GM21529 (cell line): ENCODE measurements around the gene EIF4H.
A peak's percentile ranks its signal among the peaks of the same experiment; 100 is the strongest.
"Not testable (repeated sequence)": the region's sequence is repeated elsewhere in the genome, so short reads cannot be mapped to it uniquely, and the experiment has no call there.

Experiments
- ATAC-seq: cut with Tn5 transposase; IDR thresholded peaks from one replicate; pipeline ENCODE4 v1.9.1; 2021; ENCODE audit not compliant: unreplicated experiment

The EIF4H gene

DNA sequence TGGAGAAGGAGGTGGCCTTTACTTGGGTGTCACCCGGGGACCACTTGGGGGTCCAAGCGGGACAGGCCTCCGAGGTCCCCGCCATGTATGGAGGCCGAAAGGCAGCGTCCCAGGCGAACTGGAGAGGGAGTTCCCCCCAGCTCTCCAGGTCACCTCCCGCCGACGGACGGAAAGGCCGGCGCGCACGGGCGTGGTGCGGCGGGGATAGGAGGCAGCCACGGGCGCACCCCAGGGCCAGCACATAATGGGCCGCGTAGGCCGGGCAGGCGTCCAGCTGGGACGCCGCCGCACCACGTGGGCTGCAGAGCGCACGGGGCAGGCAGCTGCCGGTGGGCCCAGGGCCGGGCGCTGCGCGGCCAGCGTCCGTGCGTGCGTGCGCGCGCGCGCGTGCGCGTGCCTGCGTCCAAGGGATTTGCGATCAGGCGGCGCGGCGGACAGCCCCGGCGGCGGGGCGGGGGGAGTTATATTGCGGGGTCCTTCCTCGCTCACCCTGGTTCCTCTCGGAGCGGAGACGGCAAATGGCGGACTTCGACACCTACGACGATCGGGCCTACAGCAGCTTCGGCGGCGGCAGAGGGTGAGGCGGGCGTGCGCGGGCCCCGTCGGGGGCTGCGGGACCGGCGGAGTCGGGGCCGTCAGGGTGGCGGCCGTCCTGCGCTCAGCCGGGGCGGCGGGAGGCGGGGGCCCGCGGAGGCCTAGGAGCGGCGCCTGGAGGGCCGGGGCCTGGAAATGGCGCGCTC is at the start of gene EIF4H:
Gene EIF4H (plus strand): TSS at position 491 of the 740 bp plus-strand sequence. CDS start 28 bp downstream, at position 519.
- peak; percentile 85 for ATAC-seq

DNA sequence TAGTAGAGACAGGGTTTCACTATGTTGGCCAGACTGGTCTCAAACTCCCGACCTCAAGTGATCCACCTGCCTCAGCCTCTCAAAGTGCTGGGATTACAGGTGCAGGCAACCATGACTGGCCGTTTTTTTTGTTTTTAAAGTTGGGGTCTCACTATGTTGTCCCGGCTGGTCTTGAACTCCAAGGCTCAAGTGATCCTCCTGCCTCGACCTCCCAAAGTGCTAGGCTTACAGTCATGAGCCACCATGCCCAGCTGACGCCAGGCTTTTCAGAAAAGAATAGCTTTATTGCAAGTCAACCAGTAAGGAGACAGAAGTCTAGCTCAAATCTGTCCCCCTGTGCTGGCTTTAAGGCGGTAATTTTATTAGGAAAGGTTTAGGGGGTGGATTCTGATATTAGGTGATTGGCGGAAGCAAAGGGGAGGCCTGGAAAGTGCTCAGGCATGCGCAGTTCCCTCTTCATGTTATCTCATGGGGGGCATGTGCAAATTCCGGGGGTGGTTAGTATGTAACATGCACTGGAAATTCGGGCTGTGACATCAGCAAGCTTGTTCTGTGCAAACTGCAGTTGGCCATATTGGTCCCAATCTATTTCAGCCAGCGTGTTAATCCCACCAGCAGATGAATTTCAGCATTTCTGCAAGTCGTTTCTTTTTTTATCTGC is 47.8 kb upstream of the EIF4H start:
- ATAC-seq, result no peak

DNA sequence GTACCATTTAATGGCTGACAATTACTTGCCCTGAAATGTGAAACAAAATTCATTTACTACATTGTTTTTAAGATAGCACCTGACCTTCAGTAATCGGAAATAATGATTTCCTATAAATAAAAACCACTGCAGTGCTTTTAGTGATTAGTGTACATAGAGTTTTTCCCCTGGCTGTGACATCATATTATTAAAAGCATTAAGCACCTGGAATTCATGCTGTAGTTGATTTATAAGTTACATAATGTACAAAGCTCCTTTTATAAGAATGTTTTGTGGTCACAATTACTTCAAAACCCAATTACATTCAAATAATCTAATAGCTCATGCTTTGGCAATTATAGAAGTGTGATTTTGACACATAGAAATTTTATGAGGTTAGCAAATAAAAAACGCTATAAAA is 44.3 kb upstream of the EIF4H start:
- no peak for ATAC-seq

DNA sequence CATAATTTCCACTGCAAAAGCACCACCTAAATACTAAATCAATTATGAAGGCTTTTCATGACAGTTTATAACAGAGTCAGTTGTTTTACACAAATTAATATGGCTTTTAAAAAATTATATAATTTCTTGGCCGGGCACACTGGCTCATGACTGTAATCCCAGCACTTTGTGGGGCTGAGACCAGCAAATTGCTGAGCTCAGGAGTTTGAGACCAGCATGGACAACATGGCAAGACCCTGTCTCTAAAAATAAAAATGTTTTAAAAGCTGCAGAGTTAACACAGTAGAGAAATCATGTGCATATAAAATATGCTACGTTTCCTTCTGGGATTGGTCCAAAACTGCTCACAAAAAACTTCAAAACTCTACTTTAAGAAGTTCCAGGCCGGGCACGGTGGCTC is 43.6 kb upstream of the EIF4H start:
- no peak for ATAC-seq

DNA sequence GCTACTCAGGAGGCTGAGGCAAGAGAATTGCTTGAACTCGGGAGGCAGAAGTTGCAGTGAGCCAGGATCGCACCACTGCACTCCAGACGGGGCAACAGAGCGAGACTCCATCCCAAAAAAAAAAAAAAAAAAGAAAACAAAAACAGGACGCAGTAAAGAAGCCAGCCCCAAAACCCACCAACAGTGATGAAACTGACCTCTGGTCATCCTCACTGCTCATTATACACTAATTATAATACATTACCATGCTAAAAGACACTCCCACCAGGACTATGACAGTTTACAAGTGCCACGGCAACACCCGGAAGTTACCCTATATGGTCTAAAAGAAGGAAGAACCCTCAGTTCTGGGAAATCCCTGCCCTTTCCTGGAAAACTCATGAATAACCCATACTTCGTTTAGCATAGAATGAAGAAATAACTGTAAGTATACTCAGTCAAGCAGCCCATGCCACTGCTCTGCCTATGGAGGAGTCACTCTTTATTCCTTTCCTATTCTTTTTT is 40.0 kb upstream of the EIF4H start:
- no peak for ATAC-seq

DNA sequence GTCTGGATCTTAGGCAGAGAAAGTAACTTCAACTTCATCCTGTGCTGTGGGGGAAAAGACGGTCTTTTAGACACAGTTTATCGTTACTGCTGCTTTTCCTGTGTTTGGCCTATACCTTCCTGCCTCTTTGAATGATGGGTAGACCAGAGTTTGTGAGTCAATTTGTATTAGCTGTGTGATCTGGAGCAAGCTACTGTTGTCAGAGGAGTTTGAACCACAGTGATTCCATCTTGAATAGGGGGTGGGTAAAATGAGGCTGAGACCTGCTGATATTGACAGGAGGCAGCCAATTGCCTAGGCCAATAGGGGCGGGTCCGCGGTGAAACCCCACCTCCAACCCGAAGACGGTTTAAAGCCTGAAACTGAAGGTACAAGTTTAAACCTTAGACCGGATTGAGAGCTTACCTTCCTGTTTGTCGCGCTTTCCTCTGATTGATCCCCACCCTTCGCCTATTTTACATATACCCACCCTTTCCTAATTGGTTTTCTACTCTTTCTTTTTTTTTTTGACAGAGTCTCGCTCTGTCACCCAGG is 35.8 kb upstream of the EIF4H start:
- no peak for ATAC-seq

DNA sequence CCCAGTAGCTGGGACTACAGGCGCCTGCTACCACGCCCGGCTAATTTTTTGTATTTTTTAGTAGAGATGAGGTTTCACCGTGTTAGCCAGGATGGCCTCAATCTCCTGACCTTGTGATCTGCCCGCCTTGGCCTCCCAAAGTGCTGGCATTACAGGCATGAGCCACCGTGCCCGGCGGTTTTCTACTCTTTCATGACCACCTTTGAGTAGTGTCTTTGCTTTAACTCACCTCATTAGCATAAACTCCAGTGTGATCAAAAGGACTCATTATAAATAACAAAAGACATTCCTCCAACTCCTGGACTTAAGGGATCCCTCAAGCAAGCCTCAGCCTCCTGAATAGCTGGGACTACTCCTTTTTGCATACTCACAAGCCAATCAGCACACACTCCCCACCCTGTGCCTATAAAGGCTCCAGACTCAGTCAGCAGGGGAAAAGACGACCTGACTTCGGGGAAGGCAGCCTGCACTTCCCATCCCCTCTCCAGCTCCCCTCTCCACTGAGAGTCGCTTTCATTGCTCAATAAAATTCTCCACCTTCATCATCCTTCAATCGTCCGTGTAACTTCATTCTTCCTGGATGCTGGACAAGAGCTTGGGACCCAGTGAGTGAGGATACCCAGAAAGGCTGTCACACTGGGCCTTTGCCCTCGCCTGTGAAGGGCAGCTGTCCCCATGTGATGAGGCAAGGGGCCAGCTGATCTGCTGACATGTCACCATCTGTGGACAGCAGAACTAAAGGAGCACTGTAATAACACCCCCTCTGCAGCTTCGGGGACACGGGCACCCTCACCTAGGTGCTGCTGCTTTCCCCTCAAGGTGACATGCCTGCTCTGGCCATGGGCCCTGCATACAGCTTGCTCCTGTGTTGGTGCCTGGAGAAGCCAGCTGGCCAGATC is 35.0 kb upstream of the EIF4H start:
- no peak for ATAC-seq

DNA sequence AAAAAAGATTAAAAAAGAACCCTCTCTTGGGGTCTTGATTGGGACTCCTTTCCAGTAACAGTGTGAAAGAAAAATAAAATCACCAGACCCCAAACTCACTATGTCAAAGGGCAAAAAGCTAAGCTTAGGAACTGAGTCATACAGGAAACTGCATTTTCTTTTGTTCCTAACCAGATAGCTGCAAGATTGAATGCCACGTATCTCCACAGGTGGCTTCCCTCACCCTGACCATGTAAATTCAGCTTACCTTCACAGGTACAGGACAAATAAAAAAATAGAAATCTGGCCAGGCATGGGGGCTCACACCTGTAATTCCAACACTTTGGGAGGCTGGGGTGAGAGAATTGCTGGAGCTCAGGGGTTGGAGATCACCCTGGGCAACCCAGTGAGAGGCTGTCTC is 32.5 kb upstream of the EIF4H start:
- ATAC-seq, result no peak

DNA sequence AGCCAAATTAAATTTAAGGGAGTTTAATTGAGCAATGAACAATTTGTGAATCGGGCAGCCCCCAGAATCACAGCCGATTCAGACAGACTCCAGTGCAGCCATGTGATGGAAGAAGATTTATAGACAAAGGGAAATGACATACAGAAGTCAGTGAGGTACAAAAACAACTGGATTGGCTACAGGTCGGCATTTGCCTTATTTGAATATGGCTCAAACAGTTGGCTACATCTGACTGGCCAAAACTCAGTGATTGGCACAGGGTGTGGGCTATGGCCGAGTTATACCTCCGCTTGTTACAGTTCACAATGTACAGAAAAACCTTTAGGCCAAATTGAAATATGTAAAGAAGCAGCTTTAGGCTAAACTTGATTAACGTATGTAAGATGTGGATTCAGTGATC is 30.8 kb upstream of the EIF4H start:
- ATAC-seq, result no peak

DNA sequence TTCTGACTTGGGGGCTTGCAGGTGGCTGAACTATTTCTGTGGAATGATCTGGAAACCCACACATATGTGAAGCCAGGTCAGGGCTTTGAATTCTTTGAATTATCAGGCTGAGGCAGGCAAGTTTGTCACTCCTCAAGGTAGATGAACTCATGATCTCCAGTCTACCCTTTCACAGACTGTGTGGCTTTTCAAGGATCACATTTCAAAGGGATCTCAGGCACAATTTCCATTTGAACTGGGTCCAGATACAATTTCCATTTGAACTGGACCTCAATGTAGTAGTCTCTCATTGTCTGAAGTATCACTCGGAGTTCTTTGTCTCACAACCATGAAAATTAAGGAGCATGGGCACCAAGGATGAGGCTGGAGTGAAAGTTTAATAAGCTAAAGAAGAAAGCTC is 25.7 kb upstream of the EIF4H start:
- ATAC-seq, result no peak

DNA sequence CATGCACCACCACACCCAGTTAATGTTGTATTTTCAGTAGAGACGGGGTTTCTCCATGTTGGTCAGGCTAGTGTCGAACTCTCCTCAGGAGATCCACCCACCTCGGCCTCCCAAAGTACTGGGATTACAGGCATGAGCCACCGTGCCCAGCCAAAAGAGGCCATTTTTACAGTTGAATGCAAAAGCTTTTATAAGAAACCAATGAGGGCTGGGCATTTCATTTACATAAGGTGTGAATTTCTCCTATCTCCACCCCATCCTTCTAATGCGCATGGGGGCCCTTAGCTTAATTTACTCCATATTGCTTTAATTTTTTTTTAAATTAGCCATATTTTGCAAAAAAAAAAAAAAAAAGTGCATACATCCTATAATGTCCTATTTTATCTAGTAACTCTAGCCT is 25.1 kb upstream of the EIF4H start:
- no peak for ATAC-seq

DNA sequence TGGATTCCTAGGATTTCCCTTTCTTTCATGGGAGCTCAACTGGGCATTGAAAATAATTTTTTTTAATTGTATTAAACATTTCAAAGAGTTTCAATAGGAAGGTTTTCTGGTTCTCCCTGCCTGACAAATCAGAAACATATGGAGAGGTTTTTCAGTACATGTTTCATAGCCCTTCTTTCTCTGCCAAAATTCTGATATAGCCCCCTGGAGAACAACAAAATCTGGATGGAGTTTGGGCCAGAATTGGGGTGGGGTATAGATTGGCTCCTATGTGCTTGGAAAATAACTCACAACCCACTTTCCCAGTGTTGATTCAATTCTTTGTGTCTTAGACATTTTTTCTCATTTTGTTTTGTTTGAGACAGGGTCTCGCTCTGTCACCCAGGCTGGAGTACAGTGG is 24.6 kb upstream of the EIF4H start:
- ATAC-seq, result no peak

DNA sequence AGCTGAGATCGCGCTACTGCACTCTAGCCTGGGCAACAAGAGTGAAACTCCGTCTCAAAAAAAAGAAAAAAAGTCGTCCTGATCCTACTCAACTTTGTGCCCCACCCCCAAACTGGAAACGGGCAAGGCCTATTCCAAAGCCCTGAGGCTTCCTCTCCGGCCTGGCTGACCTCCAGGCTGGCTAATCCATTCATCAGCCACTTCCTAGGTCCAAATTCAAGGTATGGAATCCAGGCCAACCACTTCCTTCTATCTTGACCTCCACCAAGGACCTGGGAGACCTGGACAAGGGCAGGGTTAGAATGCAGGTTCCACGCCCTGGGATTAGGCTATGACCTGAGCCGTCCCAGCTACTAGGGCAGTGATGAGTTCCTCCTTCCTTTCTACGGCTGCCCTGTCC is 20.4 kb upstream of the EIF4H start:
- ATAC-seq, result no peak

DNA sequence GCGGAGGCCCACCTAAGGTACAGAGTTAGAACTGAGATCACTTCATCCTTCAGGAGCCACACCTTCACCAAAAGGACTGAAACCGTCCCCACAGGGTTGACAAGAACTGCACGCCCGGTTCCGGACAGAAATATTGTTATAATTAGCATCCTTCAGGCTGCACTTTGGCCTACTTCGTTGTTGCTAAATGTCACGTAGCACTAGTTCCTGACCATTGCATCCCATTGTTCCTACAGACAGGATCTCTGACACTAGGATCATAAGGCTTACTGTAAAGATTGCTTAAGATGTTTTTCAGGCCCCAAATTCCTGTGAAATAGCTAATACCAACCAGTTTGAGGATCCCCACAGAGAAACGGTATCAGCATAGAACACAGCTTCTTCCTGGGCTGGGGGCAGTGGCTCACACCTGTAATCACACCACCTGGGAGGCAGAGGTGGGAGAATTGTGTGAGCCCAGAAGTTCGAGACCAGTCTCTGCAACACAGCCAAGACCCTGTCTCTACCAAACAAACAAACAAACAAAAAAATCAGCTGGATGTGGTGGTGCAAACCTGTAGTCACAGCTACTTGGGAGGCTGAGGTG is 18.3 kb upstream of the EIF4H start:
- ATAC-seq, result no peak

DNA sequence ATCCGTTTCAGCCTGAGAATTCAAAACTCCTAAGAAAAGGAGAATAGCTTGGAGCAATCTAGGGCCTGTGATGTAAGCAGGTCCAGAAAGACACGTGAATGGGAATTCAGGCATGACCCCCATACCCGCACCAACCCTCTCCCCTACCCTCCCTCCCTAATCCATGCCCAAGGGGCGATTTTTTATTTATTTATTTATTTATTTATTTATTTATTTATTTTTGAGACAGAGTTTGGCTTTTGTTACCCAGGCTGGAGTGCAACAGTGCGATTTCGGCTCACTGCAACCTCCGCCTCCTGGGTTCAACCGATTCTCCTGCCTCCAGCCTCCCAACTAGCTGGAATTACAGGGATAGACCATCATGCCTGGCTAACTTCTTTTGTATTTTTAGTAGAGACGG is 16.6 kb upstream of the EIF4H start:
- ATAC-seq, result no peak

DNA sequence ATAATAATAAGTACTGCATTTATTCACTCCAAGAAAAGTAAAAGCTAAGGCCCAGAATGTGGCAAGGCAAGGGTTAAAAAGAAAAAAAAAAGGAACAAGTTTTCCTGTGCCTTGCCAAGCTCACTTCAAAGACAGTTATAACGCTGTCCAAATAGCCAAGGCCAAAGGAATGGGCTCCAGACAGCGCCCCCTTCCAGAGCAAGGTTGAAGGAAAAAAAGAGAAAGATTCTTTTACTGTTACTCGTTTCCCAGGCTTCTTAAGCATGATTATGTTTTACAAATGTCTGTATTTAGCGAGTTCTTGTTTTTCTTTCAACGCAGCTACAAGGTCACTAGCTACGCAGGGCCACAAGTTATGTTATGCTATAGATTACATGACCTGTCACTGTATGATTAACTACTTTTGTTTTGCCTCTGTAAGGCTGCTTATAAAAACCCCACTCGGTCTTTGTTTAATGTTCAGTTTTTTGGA is 9.1 kb upstream of the EIF4H start:
- no peak for ATAC-seq

DNA sequence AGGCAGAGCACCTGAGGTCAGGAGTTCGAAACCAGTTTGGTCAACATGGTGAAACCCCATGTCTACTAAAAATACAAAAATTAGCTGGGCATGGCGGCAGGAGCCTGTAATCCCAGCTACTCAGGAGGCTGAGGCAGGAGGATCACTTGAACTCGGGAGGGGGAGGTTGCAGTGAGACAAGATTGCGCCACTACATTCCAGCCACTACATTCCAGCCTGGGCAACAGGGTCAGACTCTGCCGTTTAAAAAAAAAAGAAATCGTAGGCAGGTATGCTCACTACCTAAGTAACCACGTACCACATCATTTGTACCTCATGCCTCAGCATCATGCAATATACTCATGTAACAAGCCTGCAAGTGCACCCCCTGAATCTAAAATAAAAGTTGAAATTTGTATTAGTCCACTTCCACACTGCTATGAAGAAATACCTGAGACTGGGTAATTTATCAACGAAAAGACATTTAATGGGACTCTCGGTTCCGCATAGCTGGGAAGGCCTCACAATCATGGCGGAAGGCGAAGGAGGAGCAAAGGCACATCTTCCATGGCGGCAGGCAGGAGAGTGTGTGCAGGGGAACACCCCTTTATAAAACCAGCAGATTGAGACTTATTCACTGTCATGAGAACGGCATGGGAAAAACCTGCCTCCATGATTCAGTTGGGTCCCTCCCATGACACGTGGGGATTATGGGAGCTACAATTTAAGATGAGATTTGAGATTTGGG is 8.1 kb upstream of the EIF4H start:
- ATAC-seq, result no peak

DNA sequence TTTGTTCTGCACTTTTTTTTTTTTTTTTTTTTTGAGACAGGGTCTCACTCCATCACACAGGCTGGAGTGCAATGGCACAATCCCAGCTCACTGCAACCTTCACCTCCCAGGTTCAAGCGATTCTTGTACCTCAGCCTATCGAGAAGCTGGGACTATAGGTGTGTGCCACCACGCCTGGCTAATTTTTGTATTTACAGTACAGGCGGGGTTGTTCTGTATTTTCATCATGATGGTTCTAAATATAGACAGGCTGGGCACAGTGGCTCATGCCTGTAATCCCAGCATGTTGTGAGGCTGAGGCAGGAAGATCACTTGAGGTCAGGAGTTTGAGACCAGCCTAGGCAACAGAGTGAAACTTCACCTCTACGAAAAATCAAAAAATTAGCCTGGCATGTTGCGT is 6.8 kb upstream of the EIF4H start:
- not testable (repeated sequence) for ATAC-seq

DNA sequence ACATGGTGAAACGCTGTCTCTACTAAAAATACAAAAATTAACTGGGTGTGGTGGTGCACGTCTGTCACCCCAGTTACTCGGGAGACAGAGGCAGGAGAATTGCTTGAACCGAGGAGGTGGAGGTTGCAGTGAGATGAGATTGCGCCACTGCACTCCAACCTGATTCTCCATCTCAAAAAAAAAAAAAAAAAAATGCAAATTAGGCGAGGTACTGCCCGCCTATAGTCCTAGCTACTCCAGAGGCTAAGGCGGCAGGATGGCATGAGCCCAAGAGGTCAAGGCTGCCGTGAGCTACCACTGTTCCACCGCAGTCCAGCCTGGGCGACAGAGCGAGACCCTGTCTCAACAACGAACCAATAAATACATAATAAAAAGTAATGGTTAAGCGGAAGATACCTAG is 1.1 kb upstream of the EIF4H start:
- no peak for ATAC-seq

DNA sequence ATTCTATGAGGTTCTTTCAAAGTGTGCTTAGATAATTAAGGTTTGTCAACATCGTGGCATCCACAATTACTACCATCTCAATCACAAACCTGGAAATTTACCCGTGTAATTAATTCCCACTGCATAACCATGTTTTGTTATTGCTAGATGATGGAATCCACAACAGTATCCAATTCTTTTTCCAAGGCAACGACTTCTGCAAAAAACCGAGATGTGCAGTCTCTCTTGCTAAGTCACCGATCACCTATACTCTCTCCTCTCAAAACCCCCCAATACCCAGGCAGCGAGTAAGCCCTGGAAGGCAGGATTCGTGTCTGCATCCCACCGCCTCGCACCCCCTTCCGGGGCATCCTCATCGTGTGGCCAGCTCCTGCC is 678 bp upstream of the EIF4H start:
- no peak for ATAC-seq
